Thoracic aorta (tissue), 2 donors: Measurements from ENCODE around the gene SFXN3. TPM values are rescaled to one million over a fixed set of nuclear protein-coding genes. Genes with fewer than 3 reads are reported as not detected.

Experiments
- ATAC-seq: fragments of 150-250 bp; one replicate; pipeline ENCODE4 v1.8.0; 2017; ENCODE audit warnings: low read depth; ENCODE audit not compliant: insufficient number of reproducible peaks, low FRiP score
- DNase-seq: peaks from one replicate; pipeline ENCODE4 v3.0.0-alpha.2; 2020; ENCODE audit warnings: low spot score
- H3K27ac ChIP-seq, 2 donors: fragments of 200-600 bp; sonication (generic); 1 replicate in 1 of 2; 2 replicates in 1 of 2; pipeline ENCODE4 v1.5.1; 2016; ENCODE audit warnings: mild to moderate bottlenecking in 2 of 2, moderate library complexity in 2 of 2
- H3K27me3 ChIP-seq: fragments of 200-600 bp; sonication (generic); replicated peaks from 2 replicates; pipeline ENCODE4 v1.6.0; 2016; ENCODE audit warnings: mild to moderate bottlenecking; ENCODE audit not compliant: insufficient read depth
- H3K36me3 ChIP-seq: fragments of 200-600 bp; sonication (generic); one replicate; pipeline ENCODE4 v1.5.1; 2016
- H3K4me1 ChIP-seq, 2 donors: fragments of 200-600 bp; sonication (generic); 1 replicate in 1 of 2; 2 replicates in 1 of 2; pipeline versions ENCODE4 v1.5.1 to v1.6.0; 2016; ENCODE audit warnings: low read depth in 2 of 2, mild to moderate bottlenecking in 1 of 2; ENCODE audit not compliant: control insufficient read depth in 1 of 2
- H3K4me3 ChIP-seq: fragments of 200-600 bp; sonication (generic); 2 replicates; pipeline ENCODE4 v1.5.1; 2016; ENCODE audit warnings: mild to moderate bottlenecking
- H3K9me3 ChIP-seq: fragments of 200-600 bp; sonication (generic); 2 replicates; pipeline ENCODE4 v1.5.1; 2016
- CTCF ChIP-seq: fragments of 200-600 bp; sonication (generic); IDR thresholded peaks from one replicate; pipeline ENCODE4 v1.5.1; 2019; ENCODE audit warnings: antibody characterized with exemption
- total RNA-seq, 2 donors: library from RNA; depleted of rRNA; stranded (reverse); fragments of >200 nt; gene quantifications; one replicate each; pipeline versions ENCODE4 v1.1.0 to v1.2.3, GENCODE V29; 2016

Gene SFXN3
- total RNA-seq, 2 donors from 2014 or later: 136 to 206 TPM

- no peak for DNase-seq
- no peaks in the 10 kb centered on the region for H3K4me1 ChIP-seq
- H3K36me3 ChIP-seq: no peaks in the 10 kb centered on the region
- no peak for ATAC-seq
- H3K27ac ChIP-seq: no peak overlapping the region
- no peak for TF ChIP-seq CTCF
- H3K9me3 ChIP-seq: no peaks in the 10 kb centered on the region
- peaks cover 1% of the 10 kb centered on the region for H3K27me3 ChIP-seq
- H3K4me3 ChIP-seq: no peak overlapping the region
These were observed 50.2 kb downstream of the SFXN3 start for GRCh38 chr10:101080933-101081931.

GRCh38 chr10:101085846-101086245 is 54.8 kb downstream of the SFXN3 start:
- no peak overlapping the region for H3K27ac ChIP-seq
- DNase-seq (no peak), ATAC-seq (no peak)
- no peak overlapping the region for H3K4me3 ChIP-seq
- no peaks in the 10 kb centered on the region for H3K36me3 ChIP-seq
- TF ChIP-seq CTCF: no peak
- no peaks in the 10 kb centered on the region for H3K9me3 ChIP-seq
- H3K4me1 ChIP-seq: no peaks in the 10 kb centered on the region
- no peaks in the 10 kb centered on the region for H3K27me3 ChIP-seq

- no peak overlapping the region for H3K4me3 ChIP-seq
- DNase-seq (no peak), ATAC-seq (no peak)
- H3K27me3 ChIP-seq: no peaks in the 10 kb centered on the region
- TF ChIP-seq CTCF: no peak
- H3K9me3 ChIP-seq: no peaks in the 10 kb centered on the region
- no peaks in the 10 kb centered on the region for H3K4me1 ChIP-seq
- H3K27ac ChIP-seq: no peak overlapping the region
- no peaks in the 10 kb centered on the region for H3K36me3 ChIP-seq
These were observed 56.3 kb downstream of the SFXN3 start for GRCh38 chr10:101087376-101087775.

GRCh38 chr10:101087965-101088364 is 56.9 kb downstream of the SFXN3 start:
- Histone ChIP-seq H3K27me3 (no peaks in the 10 kb centered on the region), H3K36me3 (no peaks in the 10 kb centered on the region)

More at GRCh38 chr10:101087965-101088364, 56.9 kb downstream of the SFXN3 start:
- Histone ChIP-seq H3K4me3 (no peak overlapping the region), H3K4me1 (no peaks in the 10 kb centered on the region), H3K9me3 (no peaks in the 10 kb centered on the region), H3K27ac (no peak overlapping the region)
- no peak for ATAC-seq
- no peak for TF ChIP-seq CTCF
- DNase-seq: no peak
